K562 (cell line): ENCODE measurements around the gene INTS6. TPM values are rescaled to one million over a fixed set of nuclear protein-coding genes. Genes with fewer than 3 reads are reported as not detected.

ENCODE experiments used
- AFF1 ChIP-seq, 2 experiments: fragments of 450-650 bp; IDR thresholded peaks; 2 replicates each; pipeline ENCODE4 v1.6.1; 2018; ENCODE audit warnings: mild to moderate bottlenecking in 2 of 2, low read depth in 1 of 2; ENCODE audit not compliant: partially characterized antibody in 2 of 2
- CHD1 ChIP-seq: fragments of 200-600 bp; sonication (generic); IDR thresholded peaks from one replicate; pipeline ENCODE4 v1.6.1; 2012; ENCODE audit warnings: mild to moderate bottlenecking, moderate library complexity, low read length, inconsistent platforms
- KDM5B ChIP-seq: fragments of 200-600 bp; sonication (generic); IDR thresholded peaks from 2 replicates; pipeline ENCODE4 v1.6.1; 2012; ENCODE audit warnings: low read depth, mild to moderate bottlenecking, moderate library complexity, low read length, control low read depth, inconsistent platforms; ENCODE audit not compliant: insufficient replicate concordance
- MLLT1 ChIP-seq, 2 experiments: fragments of 450-650 bp; IDR thresholded peaks; 2 replicates each; pipeline ENCODE4 v1.6.1; 2016
- PKNOX1 ChIP-seq: fragments of 450-650 bp; IDR thresholded peaks from 2 replicates; pipeline ENCODE4 v1.6.1; 2016
- PRDM10 ChIP-seq: fragments of 450-650 bp; IDR thresholded peaks from 2 replicates; pipeline ENCODE4 v1.6.1; 2018; ENCODE audit not compliant: partially characterized antibody
- TAF7 ChIP-seq: fragments of 450-650 bp; IDR thresholded peaks from 2 replicates; pipeline ENCODE4 v1.6.1; 2016; ENCODE audit warnings: missing genetic modification characterization, missing compliant biosample characterization
- YY1 ChIP-seq, 3 experiments: IDR thresholded peaks; 2 replicates each; pipeline ENCODE4 v1.6.1; 2011; ENCODE audit warnings: low read length in 2 of 3, mild to moderate bottlenecking in 2 of 3, moderate library complexity in 2 of 3, borderline replicate concordance in 1 of 3, control low read depth in 1 of 3, low read depth in 1 of 3; ENCODE audit not compliant: insufficient read depth in 3 of 3, insufficient replicate concordance in 2 of 3, control insufficient read depth in 1 of 3, insufficient read length in 1 of 3; ENCODE audit errors: extremely low read depth in 1 of 3
- ZBTB17 ChIP-seq: fragments of 450-650 bp; formaldehyde crosslinking; IDR thresholded peaks from 2 replicates; pipeline ENCODE4 v1.4.0; 2020; ENCODE audit warnings: mild to moderate bottlenecking
- polyA plus RNA-seq, 8 experiments: library from polyadenylated mRNA; depleted of rRNA in 4 of 8; stranded (reverse) in 5 of 8; unstranded in 3 of 8; fragments of >200 nt; fragmentation: Nextera tagmentation in 2 of 8; fragmentation: Illumina TruSeq in 1 of 8; extraction: Ambion mirVana in 2 of 8; extraction: Trizol in 1 of 8; gene quantifications; 2 replicates each; pipeline versions ENCODE4 v1.2.1 to v1.2.3, GENCODE V29; 2011 to 2014; ENCODE audit warnings: inconsistent platforms in 1 of 8, missing spikeins in 1 of 8
- total RNA-seq, 7 experiments: library from RNA; depleted of rRNA in 6 of 7; stranded (reverse); fragments of >200 nt in 6 of 7; fragmentation: Illumina TruSeq in 2 of 7; extraction: Trizol in 2 of 7; gene quantifications; 2 replicates each; pipeline versions ENCODE4 v1.2.1 to v1.2.3, GENCODE V29; 2011 to 2021; ENCODE audit warnings: low replicate concordance in 1 of 7

INTS6 gene
- total and polyA plus RNA-seq, 9 of the 15 experiments (the other 6 are each of a cell fraction or from before 2014, with no cell fraction given) = 3.7 to 29.8 (median 16.1) TPM

GRCh38 chr13:51452361-51453206, at the start of gene INTS6 (continued):
- TF ChIP-seq MLLT1 (IDR thresholded peaks at IDR 0.05) = peak in 1 of 2 experiments; percentile 47; a peak in 1 of 4 replicates
- peak; percentile 100 for TF ChIP-seq KDM5B
- peak; percentile 21 for TF ChIP-seq PRDM10
- peak; percentile 46; the same call in 1 of the 2 replicates for TF ChIP-seq PKNOX1
- TF ChIP-seq AFF1 (IDR thresholded peaks at IDR 0.05; ENCODE audit: low read depth in 1 of 2, partially characterized antibody in 2 of 2) = peak in 1 of 2 experiments; percentile 74
- TF ChIP-seq YY1 (IDR thresholded peaks at IDR 0.05; ENCODE audit: borderline replicate concordance in 1 of 3, control insufficient read depth in 1 of 3, extremely low read depth in 1 of 3, insufficient read depth in 3 of 3, insufficient read length in 1 of 3, insufficient replicate concordance in 2 of 3, low read depth in 1 of 3, low read length in 2 of 3) = peak in 2 of 3 experiments; percentile 46 to 57
- 0 out of 2 replicates have a peak, but pooled peaks have one; percentile 34 for TF ChIP-seq ZBTB17 (CRISPR knock-in tag)
- TF ChIP-seq CHD1 = peak; percentile 80
- TF ChIP-seq TAF7 = peak; percentile 94
